ENCODE measurements around the gene ZNF609.

The ZNF609 gene

DNA sequence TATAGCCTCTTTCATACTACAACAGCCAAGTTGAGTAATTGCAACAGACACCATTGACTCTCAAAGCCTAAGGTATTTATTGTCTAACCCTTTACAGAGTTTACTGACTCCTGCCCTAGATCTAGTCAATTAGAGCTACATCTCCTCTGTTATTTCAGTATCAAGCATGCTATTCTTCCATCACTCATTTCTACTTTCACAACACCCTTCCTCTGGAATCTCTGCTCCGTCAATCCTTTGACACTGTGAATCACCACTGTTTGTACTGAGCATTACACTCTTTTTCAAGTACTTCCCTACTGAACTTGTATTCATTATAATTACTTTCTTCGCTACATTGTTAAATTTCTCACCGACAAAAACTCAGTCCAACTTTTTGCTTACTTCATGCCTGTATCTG is 121.8 kb downstream of the ZNF609 start:
- TF ChIP-seq GATA2 (IDR thresholded peaks at IDR 0.05; ENCODE audit: low read depth, low read length): no peak
- TF ChIP-seq GATA3 (IDR thresholded peaks at IDR 0.05; ENCODE audit: low read depth, low read length): no peak

DNA sequence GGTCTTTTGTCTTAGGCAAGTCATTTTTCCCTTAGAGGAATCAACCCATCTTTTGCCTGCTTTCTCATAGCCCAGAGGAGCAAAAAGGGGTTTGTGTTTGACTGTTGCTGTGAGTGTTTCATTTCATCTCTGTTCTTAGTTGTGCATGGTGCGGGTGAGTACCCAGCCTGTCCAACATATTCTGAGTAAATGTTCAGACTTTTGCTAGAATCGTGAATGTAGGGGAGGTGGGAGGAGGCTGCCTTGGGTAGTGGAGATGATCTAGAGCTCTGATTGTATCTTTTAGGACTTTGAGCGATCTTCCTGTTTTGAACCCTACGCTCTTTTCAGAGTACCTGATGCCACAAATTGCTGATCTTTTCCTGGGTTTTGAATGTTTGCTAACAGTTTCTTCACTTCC is 123.1 kb downstream of the ZNF609 start:
- TF ChIP-seq GATA2 (IDR thresholded peaks at IDR 0.05; ENCODE audit: low read depth, low read length): no peak
- no peak for TF ChIP-seq GATA3 (IDR thresholded peaks at IDR 0.05; ENCODE audit: low read depth, low read length)

DNA sequence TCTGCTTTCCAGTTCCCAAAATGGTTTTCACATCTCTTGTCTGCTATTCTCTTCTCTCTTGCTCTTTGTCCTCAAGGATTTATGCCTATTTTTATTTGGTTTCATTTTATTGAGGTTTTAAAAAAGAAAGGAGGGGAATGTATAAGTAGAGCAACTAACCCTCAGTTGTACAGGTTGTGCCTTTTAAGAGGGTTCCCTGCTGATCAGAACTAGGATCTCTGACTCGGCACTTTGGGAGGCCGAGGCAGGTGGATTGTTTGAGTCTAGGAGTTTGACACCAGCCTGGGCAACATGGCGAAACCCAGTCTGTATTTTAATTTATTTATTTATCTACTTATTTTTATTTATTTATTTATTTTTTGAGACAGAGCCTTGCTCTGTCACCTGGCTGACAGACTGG is 123.6 kb downstream of the ZNF609 start:
- no peak for TF ChIP-seq GATA2 (IDR thresholded peaks at IDR 0.05; ENCODE audit: low read depth, low read length)
- TF ChIP-seq GATA3 (IDR thresholded peaks at IDR 0.05; ENCODE audit: low read depth, low read length): no peak

DNA sequence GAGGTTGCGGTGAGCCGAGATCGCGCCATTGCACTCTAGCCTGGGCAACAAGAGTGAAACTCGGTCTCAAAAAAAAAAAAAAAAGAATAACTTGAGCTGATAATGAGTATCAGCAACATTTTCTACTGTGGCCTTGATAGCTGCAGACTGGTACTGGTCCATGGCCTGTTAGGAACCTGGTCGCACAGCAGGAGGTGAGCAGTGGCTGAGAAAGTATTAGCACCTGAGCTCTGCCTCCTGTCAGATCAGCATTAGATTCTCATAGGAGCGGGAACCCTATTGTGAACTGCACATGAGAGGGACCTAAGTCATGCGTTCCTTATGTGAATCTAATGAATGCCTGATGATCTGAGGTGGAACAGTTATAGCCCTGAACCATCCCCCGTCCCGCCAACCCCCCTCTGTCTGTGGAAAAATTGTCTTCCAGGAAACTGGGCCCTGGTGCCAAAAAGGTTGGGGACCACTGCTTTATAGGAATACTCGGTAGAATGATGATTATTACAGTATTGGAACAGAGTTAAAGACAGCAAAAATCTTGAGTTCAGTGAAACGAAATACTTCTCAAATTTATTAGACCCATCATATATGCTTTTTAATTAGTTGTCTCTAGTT is 126.0 kb downstream of the ZNF609 start:
- TF ChIP-seq GATA2 (IDR thresholded peaks at IDR 0.05; ENCODE audit: low read depth, low read length) (no peak), GATA3 (IDR thresholded peaks at IDR 0.05; ENCODE audit: low read depth, low read length) (no peak)

DNA sequence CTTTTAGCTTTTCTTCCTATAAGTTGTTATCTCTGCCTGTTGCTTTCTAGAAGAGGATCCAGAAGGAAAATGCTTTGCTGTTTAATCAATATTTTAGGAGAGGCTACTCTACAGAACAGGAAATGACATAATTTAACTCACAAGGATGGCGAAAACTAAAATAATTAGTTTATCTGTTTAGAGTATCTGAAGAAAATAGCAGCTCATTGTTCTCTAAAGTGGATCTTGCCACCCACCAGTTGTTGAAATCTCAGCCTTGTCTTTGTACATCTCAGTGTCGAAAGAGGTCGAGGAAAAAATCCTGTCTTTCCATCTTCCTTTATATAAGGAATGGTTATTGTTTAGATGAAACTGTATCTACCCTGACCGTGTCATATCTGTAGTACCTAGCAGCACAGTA is 126.6 kb downstream of the ZNF609 start:
- TF ChIP-seq GATA2 (IDR thresholded peaks at IDR 0.05; ENCODE audit: low read depth, low read length): no peak
- no peak for TF ChIP-seq GATA3 (IDR thresholded peaks at IDR 0.05; ENCODE audit: low read depth, low read length)

DNA sequence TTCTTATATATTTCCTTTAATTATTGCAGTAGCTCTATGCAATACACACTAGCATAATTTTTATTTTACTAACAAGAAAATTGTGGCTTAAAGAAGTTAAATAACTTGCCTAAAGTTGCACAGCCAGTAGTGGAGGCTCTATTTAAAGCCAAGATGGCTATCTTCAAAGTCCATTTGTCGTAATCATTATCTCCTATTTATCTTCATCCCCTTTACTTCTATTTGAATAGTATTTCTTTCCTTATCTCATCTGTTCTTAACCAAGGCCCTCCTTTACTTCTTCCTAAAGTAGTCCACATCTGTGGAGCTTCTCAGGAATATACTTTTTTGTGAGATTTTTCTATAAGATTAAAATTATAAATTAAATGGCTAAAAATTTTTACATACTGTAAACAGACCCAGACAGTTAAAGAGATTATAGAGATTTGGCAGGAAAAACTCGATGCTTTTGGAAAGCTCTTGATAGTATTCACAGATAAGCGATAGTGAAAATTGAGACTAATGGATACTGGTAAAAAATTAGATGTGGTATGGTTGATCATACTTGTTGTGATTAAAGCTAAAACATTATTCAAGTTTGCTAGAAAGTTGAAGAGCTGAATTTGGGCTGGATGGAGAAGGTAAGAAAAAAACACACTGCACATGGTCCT is 129.2 kb downstream of the ZNF609 start:
- TF ChIP-seq GATA2 (IDR thresholded peaks at IDR 0.05; ENCODE audit: low read depth, low read length) (peak; percentile 3), GATA3 (IDR thresholded peaks at IDR 0.05; ENCODE audit: low read depth, low read length) (peak; percentile 93)

DNA sequence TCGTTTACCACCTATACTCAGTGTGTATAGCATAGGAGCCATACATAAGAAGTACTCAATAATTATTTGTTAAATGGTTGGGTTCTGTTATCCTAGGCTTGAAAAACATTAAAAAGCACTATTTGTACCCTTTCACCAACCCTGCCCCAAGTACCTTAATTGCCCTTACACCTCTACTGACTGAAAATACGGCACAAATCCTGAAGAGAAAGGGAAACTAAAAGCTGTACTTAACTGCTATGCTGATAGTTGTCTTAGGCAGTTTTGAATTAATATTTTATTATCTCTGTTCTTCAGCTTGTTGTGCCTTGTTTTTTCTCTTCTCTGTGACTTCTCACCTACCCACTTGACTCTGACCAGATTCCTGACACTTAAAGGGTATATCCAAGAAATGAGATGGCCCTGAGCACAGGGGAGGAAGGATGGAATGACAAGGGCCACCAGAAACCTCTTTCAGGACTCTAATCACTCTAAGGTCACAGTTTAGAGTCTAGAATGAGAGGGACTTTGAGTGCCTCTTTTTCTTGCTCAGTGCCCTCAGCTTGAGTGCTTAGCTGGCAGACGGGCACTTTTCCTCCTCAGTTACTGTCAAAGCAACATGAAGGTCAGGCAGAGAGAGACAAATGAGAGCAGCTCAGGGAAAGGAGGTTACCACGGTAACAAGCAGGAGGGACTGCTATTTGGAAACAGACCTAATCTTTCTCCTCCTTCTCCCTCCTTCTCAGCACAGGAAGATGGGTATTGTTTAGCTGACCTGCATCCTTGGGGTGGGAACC is 136.5 kb downstream of the ZNF609 start:
- TF ChIP-seq GATA2 (IDR thresholded peaks at IDR 0.05; ENCODE audit: low read depth, low read length) (no peak), GATA3 (IDR thresholded peaks at IDR 0.05; ENCODE audit: low read depth, low read length) (no peak)

DNA sequence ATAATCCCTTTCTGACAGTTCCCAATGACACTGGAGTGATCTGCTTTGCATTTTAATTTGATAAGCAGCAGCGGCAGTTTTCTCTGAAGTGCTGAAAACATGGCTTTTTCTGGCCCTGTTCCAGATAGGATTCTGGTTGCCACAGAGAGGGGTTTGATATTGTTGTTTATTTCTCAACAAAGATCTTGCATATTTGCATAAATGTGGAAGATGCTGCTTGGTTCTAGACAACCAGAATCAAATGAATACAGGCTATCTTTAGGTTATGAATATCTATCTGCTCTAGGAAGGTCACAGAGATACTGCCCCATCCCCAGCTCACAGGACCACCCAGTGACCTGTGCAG is 137.1 kb downstream of the ZNF609 start:
- no peak for TF ChIP-seq GATA2 (IDR thresholded peaks at IDR 0.05; ENCODE audit: low read depth, low read length)

DNA sequence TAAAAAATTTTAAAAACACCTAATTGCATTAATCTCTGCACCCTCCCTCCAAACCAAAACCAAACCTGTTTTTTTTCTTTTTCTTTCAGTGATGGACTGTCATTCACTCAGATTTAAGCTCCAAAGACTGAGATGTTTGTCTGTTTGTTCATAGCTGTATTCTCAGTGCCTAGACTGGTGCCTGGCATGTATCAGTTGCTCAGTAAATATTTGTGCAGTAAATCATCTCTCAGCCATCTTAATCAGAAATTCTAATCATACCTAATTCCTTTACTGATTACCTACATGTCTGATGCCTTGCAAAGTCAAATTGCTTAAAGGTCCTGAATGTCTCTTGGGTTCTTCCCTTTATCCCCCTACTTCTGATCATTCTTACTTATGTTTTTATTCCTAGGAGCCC is 138.8 kb downstream of the ZNF609 start:
- TF ChIP-seq GATA3 (IDR thresholded peaks at IDR 0.05; ENCODE audit: low read depth, low read length) (no peak), GATA2 (IDR thresholded peaks at IDR 0.05; ENCODE audit: low read depth, low read length) (no peak)

DNA sequence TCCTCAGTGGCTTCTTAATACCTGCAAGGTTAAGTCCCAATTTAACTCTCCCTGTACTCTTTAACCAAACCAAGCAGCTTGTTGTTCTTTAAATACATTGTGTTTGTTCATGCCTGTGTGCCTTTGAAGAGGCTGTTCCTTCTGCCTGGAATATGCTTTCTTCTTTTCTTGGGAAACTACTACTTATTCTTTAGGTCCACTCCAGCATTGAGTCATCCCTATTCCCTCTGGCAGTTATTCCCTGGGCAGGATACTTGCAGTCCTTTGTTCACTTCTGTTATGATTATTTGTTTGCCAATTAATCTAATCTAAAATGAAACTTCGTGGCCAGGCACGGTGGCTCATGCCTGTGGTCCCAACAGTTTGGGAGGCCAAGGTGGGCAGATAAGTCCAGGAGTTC is 139.3 kb downstream of the ZNF609 start:
- TF ChIP-seq GATA2 (IDR thresholded peaks at IDR 0.05; ENCODE audit: low read depth, low read length): no peak
- TF ChIP-seq GATA3 (IDR thresholded peaks at IDR 0.05; ENCODE audit: low read depth, low read length): no peak

DNA sequence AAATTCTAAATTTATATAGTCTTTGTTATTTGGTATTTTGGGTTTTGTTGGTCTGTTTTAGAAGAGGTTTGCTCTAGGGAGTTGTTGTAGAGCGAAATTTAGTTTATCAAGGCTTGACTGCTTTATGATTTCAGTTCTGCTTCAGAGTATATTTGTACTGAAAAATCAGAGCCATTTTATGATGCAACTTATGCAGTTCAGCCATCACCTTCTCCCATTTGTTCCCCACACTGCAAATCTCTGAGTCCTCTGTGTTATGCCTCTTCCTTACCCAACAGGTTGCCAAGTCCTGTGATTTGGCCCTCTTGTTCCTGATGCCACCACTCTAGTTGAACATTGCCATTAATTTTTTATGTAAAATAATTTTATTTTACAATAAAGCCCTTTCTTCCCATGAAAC is 140.4 kb downstream of the ZNF609 start:
- TF ChIP-seq GATA3 (IDR thresholded peaks at IDR 0.05; ENCODE audit: low read depth, low read length): no peak
- TF ChIP-seq GATA2 (IDR thresholded peaks at IDR 0.05; ENCODE audit: low read depth, low read length): no peak

DNA sequence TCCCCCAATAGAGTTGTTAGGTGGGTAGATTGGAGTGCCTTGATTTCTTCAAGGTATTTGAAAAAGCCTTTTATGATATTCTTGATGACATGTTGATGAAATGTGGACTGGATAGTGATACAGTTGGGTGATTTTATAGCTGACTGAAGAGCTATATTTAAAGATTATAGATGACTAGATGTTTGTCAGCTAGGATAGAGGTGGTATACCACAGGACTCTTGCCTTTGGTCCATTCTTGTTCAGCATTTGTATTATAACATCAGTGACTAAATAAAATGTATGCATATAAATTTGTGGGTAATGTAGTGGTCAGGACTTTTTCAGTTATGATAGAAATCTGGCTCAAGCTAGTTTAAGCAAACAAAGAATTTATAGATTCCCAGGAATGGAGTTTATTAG is 143.9 kb downstream of the ZNF609 start:
- TF ChIP-seq GATA3 (IDR thresholded peaks at IDR 0.05; ENCODE audit: low read depth, low read length) (no peak), GATA2 (IDR thresholded peaks at IDR 0.05; ENCODE audit: low read depth, low read length) (no peak)

DNA sequence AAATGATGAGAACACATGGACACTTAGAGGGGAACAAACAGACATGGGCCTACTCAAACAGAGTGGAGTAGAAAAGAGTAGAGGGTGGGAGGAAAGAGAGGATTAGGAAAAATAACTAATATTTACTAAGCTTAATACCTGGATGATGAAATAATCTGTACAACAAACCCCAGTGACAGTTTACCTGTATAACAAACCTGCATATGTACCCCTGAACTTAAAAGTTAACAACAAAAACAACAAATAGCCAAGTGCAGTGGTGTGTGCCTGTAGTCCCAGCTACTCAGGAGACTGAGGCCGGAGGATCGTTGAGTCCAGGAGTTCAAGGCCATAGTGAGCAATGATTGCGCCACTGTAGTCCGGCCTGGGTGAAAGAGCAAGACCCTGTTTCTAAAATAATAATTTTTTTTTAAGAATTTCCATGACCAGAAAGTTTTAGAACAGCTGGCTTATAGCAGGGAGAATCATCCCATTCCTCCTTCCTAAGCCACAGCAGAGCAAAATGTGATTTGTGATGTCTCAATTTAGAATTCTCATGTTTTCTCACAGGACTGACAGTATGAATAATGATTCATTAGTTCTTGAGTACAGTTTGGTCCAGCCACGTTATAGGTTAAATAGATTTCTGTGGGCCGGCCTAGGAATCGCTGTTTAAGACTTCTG is 150.0 kb downstream of the ZNF609 start:
- no peak for TF ChIP-seq GATA2 (IDR thresholded peaks at IDR 0.05; ENCODE audit: low read depth, low read length)
- TF ChIP-seq GATA3 (IDR thresholded peaks at IDR 0.05; ENCODE audit: low read depth, low read length): no peak

DNA sequence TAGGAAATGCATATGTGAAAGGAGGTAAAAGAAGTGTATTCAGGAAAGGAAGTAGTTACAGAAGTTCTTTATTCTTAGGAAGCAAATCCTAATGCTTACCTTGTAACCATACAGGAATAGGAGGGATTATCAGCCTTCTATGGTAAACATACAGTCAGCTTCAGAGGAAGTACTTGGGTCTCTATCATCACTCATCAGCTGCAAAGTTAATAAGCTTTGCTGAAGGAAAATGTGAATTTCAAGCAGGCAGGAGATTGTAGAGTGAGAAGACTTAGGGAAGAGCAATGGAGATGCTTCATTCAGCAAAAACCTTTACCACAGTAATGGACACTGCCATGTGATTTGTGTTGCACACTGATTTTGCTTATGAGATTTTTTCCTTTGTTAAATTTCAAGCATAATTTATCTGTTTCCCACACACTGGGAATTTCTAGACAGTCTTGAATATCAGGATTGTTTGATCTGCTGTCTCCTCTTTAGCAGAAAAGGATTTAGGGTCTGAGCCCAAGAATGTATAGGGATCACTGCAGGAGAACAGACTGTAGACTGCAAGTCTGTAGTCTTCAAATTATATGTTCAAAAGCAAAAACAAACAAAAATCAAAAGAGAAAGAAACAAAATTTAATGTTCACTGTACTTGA is 150.8 kb downstream of the ZNF609 start:
- TF ChIP-seq GATA2 (IDR thresholded peaks at IDR 0.05; ENCODE audit: low read depth, low read length): no peak
- no peak for TF ChIP-seq GATA3 (IDR thresholded peaks at IDR 0.05; ENCODE audit: low read depth, low read length)
